ENCODE results near the gene PPARG.

The PPARG gene

DNA sequence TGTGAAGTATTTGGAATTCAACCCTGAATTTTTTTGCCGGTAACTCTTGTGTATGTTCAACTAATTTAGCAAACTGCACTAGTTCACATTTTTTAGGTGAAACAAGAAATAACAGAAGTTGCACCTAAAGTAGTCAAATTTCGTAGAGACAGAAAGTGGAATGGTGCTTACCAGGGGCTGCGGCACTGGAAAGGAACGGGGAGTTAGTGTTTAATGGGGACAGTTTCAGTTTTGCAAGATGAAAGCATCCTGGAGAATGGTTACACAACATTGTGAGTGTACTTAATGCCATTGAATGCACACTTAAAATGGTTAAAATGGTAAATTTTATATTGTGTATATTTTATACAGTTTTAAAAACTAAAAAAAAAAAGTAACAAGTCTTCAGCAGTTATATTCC lies 27.4 kb downstream of the PPARG start:
- DNase-seq: no peak

DNA sequence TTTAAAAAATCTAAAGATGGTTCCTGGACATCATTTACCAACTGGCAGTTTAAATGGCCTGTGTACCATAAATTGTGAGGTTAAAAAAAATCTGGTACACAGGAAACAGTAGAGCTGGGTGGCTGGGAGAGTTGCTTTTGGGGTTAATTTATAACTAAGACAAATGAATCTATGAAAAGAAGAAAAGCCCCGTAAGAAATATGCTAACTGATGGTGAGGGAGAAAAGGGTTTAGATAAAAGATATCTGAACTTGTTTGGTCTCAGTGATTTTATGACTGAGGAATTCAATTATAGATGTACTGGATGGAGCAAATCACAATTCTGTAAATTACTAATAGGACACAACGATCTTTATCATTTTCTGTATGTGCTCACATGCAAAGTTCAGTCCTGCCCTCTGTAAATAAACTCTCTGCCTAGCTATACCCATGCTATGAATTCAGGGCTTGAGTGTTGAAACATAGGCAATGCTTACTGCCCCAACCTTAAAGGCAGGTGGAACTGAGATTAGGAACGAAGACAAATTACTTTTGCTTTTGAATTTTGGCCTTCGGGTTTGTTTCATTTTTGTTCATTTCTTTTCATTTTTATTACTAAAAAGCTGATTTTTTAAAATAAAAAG lies 28.0 kb downstream of the PPARG start:
- DNase-seq: no peak

DNA sequence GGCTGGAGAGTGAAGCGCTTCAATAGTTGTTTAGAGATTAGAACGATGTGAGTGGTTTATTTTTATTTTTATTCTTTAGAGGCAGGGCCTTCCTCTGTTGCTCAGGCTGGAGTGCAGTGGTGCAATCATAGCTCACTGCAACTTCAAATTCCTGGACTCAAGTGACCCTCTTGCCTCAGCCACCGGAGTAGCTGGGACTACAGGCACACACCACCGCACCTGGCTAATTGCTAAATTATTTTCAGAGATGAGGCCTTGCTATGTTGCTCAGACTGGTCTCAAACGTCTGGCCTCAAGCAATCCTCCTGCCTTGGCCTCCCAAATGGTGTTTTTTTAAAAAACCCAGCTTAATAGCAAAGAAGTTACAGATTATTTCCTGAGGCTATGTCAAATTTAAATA lies 29.0 kb downstream of the PPARG start:
- no peak for DNase-seq

DNA sequence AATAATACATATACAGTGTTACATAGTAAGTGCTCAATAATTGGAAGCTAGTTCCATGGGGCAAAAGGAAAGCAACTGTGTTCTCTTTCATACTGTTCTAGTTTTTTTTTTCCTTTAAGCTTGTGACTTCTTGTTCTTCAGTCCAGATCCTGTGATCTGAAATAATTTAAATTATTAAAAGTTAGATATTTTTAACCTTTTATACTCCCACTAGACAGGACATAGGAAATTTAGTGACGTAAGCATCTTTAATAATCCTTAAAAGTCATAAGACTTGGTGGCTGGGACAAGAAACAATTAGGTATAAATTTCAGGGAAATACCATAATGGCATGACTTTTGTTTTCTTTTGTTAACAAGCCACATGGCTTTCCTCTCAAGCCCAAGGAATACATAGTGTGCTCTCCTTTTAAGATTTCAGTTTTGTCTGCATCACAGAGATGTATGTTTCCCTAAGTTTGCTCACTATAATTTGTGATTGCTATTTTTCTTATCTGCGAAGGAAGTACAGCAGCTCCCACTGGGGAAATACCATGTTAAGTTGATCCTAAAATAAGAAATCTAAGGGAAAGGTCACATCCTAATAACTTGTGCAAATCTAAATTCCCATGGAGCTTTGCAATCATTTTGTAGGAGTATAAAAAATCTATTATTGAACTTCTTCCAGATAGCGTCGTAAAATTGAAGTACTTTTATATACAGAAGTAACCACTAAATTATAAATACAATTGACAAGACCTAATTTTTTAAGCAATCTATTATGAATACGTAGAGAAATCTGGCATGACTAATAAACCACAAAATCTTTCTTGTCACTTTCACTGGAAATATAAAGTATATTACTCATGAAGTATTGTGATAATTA lies 30.1 kb downstream of the PPARG start:
- DNase-seq: no peak

DNA sequence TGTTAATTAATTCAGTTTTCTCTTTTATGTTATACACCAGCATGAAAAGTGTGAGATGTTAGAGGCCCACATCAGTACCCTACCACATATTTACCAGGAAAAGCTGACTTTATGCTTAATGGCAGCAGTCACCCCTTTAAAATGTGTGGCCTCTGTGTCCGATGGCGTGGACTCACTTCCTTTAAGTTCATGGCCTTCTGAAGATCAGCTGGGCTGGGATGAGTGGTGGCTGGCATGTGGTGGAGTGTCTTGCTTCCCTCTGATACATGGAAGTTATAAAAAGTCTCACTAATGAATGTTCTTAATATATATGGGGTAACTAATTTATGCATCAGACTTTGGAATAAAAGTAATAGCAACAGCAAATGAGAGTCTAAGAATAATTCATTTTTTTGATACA lies 32.1 kb downstream of the PPARG start:
- DNase-seq: no peak

DNA sequence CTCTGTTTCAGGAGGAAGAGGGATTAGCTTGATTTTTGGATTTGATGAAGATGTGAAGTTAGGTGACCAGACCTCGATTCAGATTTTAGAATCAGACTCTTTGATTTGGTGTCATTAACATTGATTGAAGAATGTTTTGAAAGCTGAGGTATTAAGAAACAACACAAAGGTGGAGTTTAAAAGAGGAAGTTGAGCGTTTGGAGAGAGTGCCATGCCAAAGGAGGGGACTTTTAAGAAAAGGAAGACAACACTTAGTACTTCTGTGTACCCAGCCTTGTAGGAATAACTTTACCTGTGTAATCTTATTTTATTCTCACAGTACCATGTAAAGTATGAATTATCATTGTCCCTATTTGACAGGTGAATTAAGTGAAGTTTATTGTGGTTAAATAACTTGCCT lies 34.4 kb downstream of the PPARG start:
- DNase-seq: no peak

DNA sequence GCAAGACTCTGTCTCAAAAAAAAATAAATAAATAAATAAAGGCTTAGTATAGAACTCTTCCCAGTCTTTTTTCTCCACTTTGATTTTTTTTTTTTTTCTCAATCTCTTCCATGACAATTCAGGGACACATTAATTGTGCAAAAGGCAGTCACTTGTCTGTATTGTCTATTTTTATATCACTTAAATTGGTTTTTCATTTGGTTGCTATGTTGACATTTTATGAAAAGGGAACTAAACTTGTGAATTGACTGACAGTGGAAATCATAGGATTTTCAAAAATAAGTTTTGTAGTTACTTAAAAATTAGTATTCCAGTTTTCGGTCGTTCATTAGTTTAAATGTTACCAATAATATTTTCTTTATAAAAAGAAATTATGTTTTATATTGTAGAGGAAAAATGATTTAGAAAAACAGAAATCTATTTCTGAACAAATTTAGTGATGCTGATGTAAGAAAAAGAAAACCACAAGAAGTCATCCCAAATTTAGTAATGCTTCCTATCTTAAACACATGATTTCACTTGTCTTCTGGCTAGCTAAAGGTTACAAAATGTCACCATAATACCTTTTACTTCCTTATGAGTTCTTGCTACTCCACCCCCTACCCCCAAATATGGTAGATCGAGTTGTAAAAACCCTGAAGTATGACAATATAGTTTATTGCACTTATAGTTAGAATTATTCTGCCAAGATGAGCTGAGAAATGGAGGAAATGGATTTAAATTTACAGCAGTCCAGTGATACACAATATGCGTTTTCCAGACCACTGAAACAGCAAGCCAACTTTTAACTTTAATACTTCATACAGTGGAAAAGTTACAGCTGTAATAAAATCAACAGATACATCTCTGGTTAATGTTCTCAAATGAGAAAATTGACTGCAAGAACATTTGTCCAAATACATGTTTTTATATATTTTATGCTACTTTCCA lies 37.0 kb downstream of the PPARG start:
- no peak for DNase-seq

DNA sequence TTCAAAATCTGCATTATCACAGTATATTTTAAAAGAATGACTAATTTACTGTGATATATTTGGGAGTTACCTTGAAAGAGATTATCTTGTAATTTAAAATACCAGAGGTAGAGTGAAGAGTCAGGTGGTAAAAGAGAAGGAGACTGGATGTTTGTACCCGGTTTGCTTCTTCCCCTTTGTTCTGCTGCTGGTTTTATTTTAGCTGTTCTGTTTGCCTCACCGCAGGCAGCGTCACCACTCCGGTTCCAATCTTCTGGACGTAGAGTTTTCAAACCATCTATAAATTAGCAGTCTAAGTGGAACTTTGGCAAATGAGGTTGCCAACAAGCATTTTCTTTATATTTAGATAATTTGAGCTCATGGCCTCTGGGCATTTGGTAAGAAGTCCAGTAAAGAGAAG lies 38.2 kb downstream of the PPARG start:
- no peak for DNase-seq

DNA sequence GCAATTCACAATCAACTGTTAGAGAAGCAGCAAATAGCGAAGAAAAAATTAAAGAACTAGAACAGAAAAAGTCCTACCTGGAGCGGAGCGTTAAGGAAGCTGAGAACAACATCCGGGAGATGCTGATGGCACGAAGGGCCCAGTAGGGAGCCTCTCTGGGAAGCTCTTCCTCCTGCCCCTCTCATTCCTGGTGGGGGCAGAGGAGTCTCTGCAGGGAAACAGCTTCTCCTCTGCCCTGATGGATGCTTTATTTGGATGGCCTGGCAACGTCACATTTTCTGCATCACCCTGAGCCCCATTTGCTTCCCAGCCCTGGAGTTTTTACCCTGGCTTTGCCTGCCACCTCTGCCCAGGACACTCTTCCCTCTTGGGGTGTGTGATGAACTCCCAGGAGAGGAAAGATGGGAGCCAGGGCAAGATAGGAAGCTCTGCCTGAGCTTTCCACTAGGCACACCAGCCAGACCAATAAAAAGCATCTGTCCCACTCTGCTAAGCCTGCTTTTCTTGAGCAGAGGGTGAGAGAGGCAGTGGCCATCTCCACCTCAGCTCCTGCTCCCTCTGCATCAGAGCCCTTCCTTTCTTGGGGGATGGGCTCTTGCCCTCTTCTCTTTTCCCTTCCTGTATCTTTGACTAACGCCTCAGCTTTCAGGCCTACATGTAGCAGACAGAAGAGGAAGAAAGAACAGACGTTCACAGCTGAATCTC lies 39.4 kb downstream of the PPARG start:
- no peak for DNase-seq

DNA sequence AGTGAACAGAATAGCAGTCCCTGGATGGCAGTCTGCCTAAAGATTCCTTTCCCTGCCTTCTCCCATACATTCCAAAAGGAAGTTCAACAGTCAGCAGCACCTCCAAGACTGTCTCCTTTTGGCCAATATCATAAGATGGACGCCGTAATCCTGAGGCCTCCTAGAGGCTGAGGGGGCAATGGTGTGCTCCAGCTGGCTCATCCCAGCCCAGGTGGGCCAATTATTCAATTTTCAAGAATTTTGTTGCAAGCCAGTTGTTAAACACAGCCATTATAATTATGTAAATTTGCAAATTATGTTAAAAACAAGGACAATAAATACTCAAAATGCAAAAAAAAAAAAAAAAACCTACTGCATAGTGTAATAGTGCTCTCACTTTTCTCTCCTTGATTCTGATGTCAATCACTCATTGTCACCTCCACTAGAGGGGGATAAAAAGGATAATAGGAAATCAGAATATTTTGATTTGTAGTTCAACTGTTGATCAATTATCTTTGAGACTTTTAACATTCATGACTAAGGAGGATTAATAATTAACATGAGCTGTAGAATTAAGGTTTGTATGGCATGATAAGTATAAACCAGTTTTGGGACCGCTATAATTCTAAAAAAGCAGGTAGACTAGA lies 40.1 kb downstream of the PPARG start:
- DNase-seq: no peak

DNA sequence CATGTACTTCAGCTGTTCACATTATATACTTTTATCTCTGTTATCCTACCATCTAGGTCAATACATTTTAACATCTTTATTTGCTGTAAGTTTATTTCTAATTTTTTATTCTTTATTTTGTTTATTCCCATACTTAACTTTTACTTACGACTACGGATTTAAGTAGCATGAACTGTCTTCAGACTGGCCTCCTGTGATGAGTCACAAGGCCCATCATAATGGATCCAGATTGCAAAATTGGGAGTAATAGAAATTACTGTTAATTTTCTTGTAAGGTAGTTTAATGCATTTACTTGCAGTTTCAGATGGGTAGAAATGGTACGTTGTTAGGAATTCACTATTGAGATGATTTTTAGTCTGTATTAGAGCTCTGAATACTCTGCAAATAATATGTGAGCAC lies 45.9 kb downstream of the PPARG start:
- no peak for DNase-seq

DNA sequence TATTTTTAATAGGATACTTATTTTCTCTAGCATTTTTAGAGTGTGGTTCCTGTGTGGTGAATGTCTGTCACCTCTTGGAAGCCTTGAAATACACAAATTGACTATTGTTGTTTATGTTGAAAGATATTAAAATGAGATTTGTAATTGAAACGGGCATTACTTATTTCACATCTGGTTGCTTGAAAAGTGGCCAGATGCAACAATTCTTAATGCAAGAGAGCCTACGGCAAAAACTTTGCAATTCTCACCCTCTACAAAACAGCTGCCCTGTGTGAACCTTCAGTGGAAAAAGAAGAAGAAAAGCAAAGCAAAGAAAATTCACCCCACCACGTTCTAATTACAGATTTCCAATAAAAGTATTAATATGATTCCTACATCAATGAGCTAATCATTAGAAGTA lies 46.6 kb downstream of the PPARG start:
- no peak for DNase-seq

DNA sequence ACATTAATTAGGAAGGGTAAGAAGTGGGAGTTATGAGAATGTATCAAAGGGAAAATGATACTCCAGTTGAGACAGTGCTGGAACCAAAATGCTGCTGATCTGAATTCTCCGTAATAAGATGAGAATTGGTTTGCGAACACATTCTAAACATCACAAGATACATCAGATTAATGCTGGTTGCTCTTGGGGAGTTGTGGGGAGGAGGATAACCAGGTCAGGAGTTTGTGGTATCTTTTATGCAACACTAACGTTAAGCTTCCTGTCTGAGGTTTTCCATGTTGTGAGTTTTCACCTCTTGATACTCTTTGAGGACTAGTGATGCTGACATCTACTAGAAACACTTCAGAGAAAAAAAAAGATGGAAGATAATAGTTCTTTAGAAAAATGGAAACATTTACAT lies 47.2 kb downstream of the PPARG start:
- DNase-seq: no peak

DNA sequence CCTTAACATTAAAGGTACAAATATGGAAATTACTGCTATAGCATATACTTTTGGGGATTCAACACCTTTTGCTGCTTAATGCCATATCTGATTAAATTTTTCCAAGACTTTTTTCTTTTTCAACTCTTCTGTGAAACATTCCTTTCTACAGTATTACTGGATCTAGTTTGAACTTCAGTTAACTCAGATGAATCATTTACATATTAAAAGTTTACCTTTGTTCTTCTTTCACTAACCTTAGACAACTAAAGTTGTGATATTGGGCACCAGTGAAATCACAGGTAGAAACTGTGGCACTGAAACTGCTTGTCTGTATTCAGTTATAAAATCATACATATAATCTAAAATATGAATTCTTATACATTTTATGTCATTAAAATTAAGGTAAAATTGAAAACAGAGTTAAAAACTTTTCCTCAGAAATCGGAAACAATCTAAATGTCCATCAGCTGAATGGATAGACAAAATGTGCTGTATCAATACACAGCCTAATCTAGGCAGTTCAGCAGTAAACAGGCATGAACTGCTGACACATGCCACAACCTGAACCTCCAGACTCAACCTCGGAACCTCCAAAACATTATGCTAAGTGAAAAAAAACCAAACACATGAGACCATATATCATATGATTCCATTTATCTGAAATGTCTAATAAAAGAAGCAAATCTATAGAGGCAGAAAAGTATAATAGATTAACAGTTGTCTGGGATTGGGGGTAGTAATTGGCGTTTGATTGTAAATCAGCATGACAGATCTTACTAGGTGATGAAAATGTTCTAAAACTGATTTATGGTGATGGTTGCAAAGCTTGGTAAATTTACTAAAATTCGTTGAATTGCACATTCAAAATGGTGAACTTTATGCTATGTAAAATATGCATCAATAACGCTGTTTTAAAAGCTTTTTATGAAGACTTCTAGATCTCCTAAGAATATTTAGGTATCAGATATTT lies 50.0 kb downstream of the PPARG start:
- DNase-seq: no peak

DNA sequence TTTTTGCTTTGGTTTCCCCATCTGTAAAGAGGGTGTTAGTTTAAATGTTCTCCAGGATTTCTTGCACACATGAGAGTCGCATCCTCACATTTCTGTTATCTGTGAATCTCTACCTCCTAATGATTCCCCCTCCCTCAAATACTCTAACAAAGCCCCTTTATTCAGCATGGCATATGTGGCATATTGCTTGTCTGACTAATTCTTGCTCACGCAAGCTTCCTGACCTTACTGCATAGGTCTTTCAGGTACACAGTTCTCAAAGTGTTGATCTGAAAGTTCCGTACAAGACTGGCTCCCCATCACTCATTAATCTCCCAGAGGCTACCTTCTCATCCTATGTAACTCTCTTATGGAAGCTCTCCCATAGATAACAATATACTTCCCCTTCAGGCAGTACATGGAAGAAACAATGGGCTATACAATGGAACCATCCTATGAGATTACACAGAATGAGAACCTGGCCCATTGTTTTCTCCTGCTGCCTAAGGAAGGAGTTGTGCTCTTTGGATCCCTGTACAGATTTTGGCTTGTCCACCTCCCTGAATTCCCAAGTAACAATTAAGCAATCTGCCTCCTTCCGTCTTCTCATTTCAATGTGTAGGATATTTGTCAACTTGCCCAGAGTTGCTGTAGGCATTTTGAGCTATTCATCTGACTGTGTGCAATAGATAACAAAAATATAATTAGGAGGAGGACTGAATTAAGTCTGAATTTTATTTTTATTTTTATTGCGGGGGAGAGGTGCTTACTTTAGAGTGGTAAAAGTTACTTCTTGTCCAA lies 51.0 kb downstream of the PPARG start:
- DNase-seq: no peak

DNA sequence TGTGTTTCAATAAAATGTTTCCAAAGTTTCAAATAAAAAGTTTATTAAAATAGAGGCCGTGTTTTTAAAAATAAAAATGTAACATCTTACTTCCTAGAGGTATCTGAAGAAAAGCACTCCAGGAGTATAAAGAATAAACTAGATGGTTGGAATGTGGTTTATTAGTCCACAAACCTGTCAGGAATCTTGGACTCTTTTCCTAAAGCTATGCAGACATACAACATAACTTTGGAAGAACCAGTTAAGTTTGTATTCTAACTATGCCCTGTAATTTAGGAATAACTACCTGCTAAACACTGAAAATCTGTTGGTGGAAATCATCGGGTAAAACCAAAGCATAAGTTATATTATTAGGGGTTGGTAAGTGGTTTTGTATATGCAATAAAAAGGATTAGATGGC lies 51.6 kb downstream of the PPARG start:
- no peak for DNase-seq

DNA sequence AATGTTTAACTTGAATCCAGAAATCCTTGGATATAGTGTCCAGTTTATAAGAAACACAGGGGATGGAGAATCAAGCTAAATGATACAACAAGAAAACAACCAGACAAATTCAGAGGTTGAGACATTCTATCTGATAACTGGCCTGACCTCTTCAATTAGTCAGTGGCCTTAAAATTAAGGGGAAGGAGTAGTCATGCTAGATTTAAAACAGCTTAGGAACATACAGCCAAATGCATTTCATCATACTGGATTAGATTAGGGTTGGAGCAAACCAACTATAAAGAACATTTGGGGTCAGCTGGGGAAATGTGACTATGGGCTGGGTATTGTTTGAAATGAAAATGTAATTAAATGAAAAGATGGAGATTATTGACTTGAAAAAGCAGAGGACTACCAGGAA lies 53.3 kb downstream of the PPARG start:
- no peak for DNase-seq

DNA sequence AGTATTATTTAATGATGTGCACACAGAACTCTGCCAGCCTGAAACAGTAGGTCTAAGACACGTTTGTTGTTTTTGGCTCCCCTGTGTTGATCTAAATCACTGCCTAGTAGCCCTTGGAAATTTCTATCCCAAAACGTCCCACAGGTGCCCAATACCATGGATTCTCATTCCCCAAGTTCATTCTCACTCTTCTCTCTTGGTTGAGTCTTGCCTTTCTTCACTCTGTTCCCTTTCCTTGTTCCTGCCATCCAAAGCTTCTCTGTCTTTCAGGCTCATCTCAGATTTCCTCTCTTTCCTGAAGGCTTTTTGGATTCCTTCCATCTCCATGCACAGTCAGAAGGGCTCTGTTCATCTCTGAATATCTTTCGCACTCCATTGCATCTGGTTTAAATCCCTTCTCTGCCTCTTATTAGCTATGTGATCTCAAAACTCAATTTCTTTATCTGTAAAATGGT lies 54.2 kb downstream of the PPARG start:
- no peak for DNase-seq

DNA sequence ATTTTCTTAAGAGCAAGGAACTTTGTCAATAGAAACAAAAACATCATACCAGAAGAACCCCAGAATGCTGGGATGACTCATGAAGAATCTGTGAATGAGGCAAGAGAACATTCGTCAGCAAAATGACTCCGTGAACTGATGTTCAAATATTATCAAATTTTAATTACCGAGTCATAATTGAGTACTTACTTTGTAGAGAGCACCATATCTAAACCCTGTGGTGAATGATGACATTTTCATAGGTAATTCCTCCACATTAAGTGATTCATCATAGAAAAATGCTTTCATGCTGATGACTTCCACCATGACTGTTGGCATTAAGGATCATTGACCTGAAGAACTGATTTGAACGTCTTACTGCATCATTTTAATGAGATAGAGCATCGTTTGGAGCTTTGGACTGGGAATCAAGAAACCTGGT lies 56.3 kb downstream of the PPARG start:
- no peak for DNase-seq

Data from stimulated activated CD4-positive, alpha-beta T cell treated with anti-CD3 and anti-CD28 coated beads, Interleukin-4, amount 100 ng/mL, for 1 hour (primary cell).